ENCODE measurements around the gene FOXS1. TPM values are rescaled to one million over a fixed set of nuclear protein-coding genes. Genes with fewer than 3 reads are reported as not detected.

FOXS1 gene
- 0.57 and 0.71 TPM in 2 replicates for polyA plus RNA-seq (2013)

DNA sequence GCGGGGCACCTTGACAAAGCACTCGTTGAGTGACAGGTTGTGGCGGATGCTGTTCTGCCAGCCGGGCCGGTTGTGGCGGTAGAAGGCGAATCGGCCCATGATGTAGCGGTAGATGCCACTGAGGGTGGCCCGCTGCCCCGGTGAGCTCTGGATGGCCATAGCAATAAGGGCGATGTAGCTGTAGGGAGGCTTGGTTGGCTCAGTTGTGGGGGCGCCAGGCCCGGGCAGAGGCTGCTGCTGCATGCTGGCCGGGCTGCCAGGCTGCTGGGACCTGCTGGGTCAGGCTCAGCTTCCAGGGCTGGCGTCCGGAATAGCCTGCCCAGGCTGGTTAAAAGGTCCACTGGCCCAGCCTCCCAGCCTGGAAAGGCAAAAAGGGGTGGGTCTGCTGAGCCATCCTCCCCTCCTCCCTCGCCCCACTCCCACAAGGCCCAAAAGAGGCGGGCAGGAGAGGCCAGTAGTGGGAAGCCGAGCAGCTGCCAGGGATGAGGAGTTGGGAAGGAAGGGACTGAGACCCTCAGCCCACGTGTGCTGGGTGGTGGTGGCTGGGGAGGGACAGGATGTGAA is at the start of gene FOXS1:
TSS of gene FOXS1 (minus strand) at position 305 of the 564 bp plus-strand sequence. CDS start at position 243, 62 bp downstream.
- no peaks in the 10 kb centered on the region for H3K79me2 ChIP-seq (ENCODE audit: control insufficient read depth, insufficient read depth, low read length, poor library complexity)
- no peak within 1 kb of the TSS for H3K4me2 ChIP-seq (ENCODE audit: low read length)
- no peak within 1 kb of the TSS for H2BK5ac ChIP-seq (ENCODE audit: low read depth, low read length, poor library complexity)
- no peak within 1 kb of the TSS for H3K4me3 ChIP-seq (ENCODE audit: low read depth, low read length)
- WGBS (ENCODE audit: extremely low coverage, insufficient coverage, insufficient read length), result no CpG with 5 or more reads among the region's 21 CpGs
- no peak within 1 kb of the TSS for H3K23ac ChIP-seq (ENCODE audit: low read length)
- no peak within 1 kb of the TSS for H3K9ac ChIP-seq (ENCODE audit: low read length)
- H3K18ac ChIP-seq (ENCODE audit: low read length), result no peak within 1 kb of the TSS
- H4K8ac ChIP-seq (ENCODE audit: low read depth, low read length), result no peak within 1 kb of the TSS
- no peaks in the 10 kb centered on the region for H3K36me3 ChIP-seq (ENCODE audit: control insufficient read depth in 1 of 2, insufficient read depth in 2 of 2, low read length in 2 of 2)
- no peak within 1 kb of the TSS for H4K91ac ChIP-seq (ENCODE audit: low read depth, low read length)
- H3K79me1 ChIP-seq (ENCODE audit: low read length), result no peaks in the 10 kb centered on the region
- no peak within 1 kb of the TSS for H2BK120ac ChIP-seq (ENCODE audit: insufficient read depth, low read length, poor library complexity)
- H3K14ac ChIP-seq (ENCODE audit: low read length), result no peak within 1 kb of the TSS
- peaks cover 9 to 21% of the 10 kb centered on the region in 2 experiments for H3K4me1 ChIP-seq (ENCODE audit: control insufficient read depth in 1 of 2, insufficient read depth in 2 of 2, low read length in 2 of 2)
- no peak within 1 kb of the TSS for H2BK12ac ChIP-seq (ENCODE audit: low read length)
- no peak for DNase-seq
- H4K12ac ChIP-seq (ENCODE audit: low read depth, low read length), result no peak within 1 kb of the TSS
- peaks cover 2% of the 10 kb centered on the region for H3K9me3 ChIP-seq (ENCODE audit: insufficient read depth, low read depth, low read length)
- no peak within 1 kb of the TSS for H3K4ac ChIP-seq (ENCODE audit: low read depth, low read length)
- H3K27me3 ChIP-seq (ENCODE audit: insufficient read depth, low read length), result peaks cover 2% of the 10 kb centered on the region
- H2AFZ ChIP-seq (ENCODE audit: insufficient read depth, low read length, poor library complexity), result no peak within 1 kb of the TSS
- no peak within 1 kb of the TSS for H3K27ac ChIP-seq (ENCODE audit: low read depth, low read length)
- no peak within 1 kb of the TSS for H2AK5ac ChIP-seq (ENCODE audit: low read length)

DNA sequence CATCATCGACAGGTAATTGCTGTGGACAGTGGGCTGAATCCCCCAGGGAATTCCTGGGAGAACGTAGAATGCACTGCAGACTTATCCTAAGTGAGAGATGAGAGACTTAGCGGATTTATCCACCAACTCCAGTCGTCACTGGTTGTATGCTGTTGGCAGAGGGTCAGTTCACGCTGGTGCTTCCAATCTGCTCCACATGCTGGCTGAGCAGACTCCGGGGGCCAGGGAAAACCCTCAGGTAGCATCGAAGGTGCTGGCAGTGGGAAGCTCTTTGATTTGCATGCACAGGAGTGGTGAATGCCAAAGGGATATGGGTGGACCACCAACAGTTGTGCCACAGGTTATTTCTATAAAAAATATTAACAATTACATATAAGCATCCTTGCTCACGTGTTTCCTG is 45.2 kb upstream of the FOXS1 start:
- Histone ChIP-seq H2AK5ac (ENCODE audit: low read length) (no peak overlapping the region), H3K9me3 (ENCODE audit: insufficient read depth, low read depth, low read length) (no peaks in the 10 kb centered on the region), H3K79me1 (ENCODE audit: low read length) (no peaks in the 10 kb centered on the region), H3K14ac (ENCODE audit: low read length) (no peak overlapping the region), H2BK120ac (ENCODE audit: insufficient read depth, low read length, poor library complexity) (no peak overlapping the region), H3K4me2 (ENCODE audit: low read length) (no peak overlapping the region), H3K79me2 (ENCODE audit: control insufficient read depth, insufficient read depth, low read length, poor library complexity) (no peaks in the 10 kb centered on the region), H3K9ac (ENCODE audit: low read length) (no peak overlapping the region), H3K27ac (ENCODE audit: low read depth, low read length) (no peak overlapping the region), H3K4me3 (ENCODE audit: low read depth, low read length) (no peak overlapping the region), H3K27me3 (ENCODE audit: insufficient read depth, low read length) (no peaks in the 10 kb centered on the region), H4K8ac (ENCODE audit: low read depth, low read length) (no peak overlapping the region), H4K91ac (ENCODE audit: low read depth, low read length) (no peak overlapping the region), H2AFZ (ENCODE audit: insufficient read depth, low read length, poor library complexity) (no peak overlapping the region), H3K4me1 (ENCODE audit: control insufficient read depth in 1 of 2, insufficient read depth in 2 of 2, low read length in 2 of 2) (no peaks in the 10 kb centered on the region), H3K36me3 (ENCODE audit: control insufficient read depth in 1 of 2, insufficient read depth in 2 of 2, low read length in 2 of 2) (no peaks in the 10 kb centered on the region), H3K23ac (ENCODE audit: low read length) (no peak overlapping the region), H2BK12ac (ENCODE audit: low read length) (no peak overlapping the region), H3K18ac (ENCODE audit: low read length) (no peak overlapping the region), H2BK5ac (ENCODE audit: low read depth, low read length, poor library complexity) (no peak overlapping the region), H3K4ac (ENCODE audit: low read depth, low read length) (no peak overlapping the region), H4K12ac (ENCODE audit: low read depth, low read length) (no peak overlapping the region)
- WGBS (ENCODE audit: extremely low coverage, insufficient coverage, insufficient read length), result no CpG with 5 or more reads among the region's 8 CpGs
- no peak for DNase-seq

DNA sequence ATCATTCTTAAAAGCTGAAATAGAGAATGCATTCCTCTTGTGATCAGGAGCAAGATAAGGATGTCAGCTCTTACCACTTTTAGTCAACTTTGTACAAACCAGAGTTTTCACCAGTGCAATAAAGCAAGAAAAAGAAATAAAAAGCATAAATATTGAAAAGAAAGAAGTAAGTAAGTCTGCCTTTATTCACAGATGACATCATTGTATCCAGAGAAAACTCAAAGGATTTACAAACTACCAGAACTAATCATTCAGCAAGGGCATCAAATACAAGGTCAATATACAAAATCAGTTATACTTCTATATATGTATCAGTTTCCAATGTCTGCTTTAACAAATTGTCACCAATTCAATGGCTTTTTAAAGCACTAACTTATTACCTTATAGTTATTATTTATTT is 38.4 kb upstream of the FOXS1 start:
- no peaks in the 10 kb centered on the region for H3K79me2 ChIP-seq (ENCODE audit: control insufficient read depth, insufficient read depth, low read length, poor library complexity)
- no peaks in the 10 kb centered on the region for H3K27me3 ChIP-seq (ENCODE audit: insufficient read depth, low read length)
- no peak overlapping the region for H3K27ac ChIP-seq (ENCODE audit: low read depth, low read length)
- no peak overlapping the region for H2BK5ac ChIP-seq (ENCODE audit: low read depth, low read length, poor library complexity)
- no peaks in the 10 kb centered on the region for H3K36me3 ChIP-seq (ENCODE audit: control insufficient read depth in 1 of 2, insufficient read depth in 2 of 2, low read length in 2 of 2)
- H4K8ac ChIP-seq (ENCODE audit: low read depth, low read length), result no peak overlapping the region
- H3K4me1 ChIP-seq (ENCODE audit: control insufficient read depth in 1 of 2, insufficient read depth in 2 of 2, low read length in 2 of 2), result peaks cover 0 to 4% of the 10 kb centered on the region in 2 experiments
- H2BK120ac ChIP-seq (ENCODE audit: insufficient read depth, low read length, poor library complexity), result no peak overlapping the region
- H3K14ac ChIP-seq (ENCODE audit: low read length), result no peak overlapping the region
- peaks cover 6% of the 10 kb centered on the region for H3K79me1 ChIP-seq (ENCODE audit: low read length)
- no peak overlapping the region for H3K4me2 ChIP-seq (ENCODE audit: low read length)
- no peak overlapping the region for H2BK12ac ChIP-seq (ENCODE audit: low read length)
- DNase-seq, result peak in 1 of 2 donors; percentile 22
- H2AFZ ChIP-seq (ENCODE audit: insufficient read depth, low read length, poor library complexity), result no peak overlapping the region
- no peak overlapping the region for H4K91ac ChIP-seq (ENCODE audit: low read depth, low read length)
- H3K18ac ChIP-seq (ENCODE audit: low read length), result no peak overlapping the region
- H3K9me3 ChIP-seq (ENCODE audit: insufficient read depth, low read depth, low read length), result no peaks in the 10 kb centered on the region
- H3K4me3 ChIP-seq (ENCODE audit: low read depth, low read length), result no peak overlapping the region
- no peak overlapping the region for H3K23ac ChIP-seq (ENCODE audit: low read length)
- H3K9ac ChIP-seq (ENCODE audit: low read length), result no peak overlapping the region
- H3K4ac ChIP-seq (ENCODE audit: low read depth, low read length), result no peak overlapping the region
- no peak overlapping the region for H2AK5ac ChIP-seq (ENCODE audit: low read length)
- H4K12ac ChIP-seq (ENCODE audit: low read depth, low read length), result no peak overlapping the region

DNA sequence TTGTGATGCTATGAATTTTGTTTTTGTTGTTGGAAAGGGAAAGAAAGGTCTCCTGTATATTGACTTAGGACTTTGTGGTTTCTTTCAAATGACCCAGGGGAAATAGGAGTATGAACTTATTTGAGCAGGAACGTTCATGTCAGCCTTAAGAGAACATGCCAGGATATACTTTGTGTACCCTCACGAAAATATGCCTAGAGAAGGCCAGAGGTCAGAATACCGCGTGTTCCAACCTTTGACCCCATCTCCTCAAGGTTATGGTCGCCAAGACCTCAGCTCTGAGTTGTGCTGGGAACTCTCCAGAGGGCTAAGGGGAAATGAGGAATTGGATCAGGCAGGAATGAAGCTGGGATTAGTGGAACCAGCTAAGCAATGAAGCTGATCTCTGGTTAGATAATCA is 36.5 kb upstream of the FOXS1 start:
- no peak overlapping the region for H2BK12ac ChIP-seq (ENCODE audit: low read length)
- H3K27me3 ChIP-seq (ENCODE audit: insufficient read depth, low read length), result no peaks in the 10 kb centered on the region
- peaks cover 0 to 4% of the 10 kb centered on the region in 2 experiments for H3K4me1 ChIP-seq (ENCODE audit: control insufficient read depth in 1 of 2, insufficient read depth in 2 of 2, low read length in 2 of 2)
- H3K4me2 ChIP-seq (ENCODE audit: low read length), result no peak overlapping the region
- H4K8ac ChIP-seq (ENCODE audit: low read depth, low read length), result no peak overlapping the region
- H3K79me2 ChIP-seq (ENCODE audit: control insufficient read depth, insufficient read depth, low read length, poor library complexity), result no peaks in the 10 kb centered on the region
- H4K91ac ChIP-seq (ENCODE audit: low read depth, low read length), result no peak overlapping the region
- H4K12ac ChIP-seq (ENCODE audit: low read depth, low read length), result no peak overlapping the region
- peaks cover 6% of the 10 kb centered on the region for H3K79me1 ChIP-seq (ENCODE audit: low read length)
- no peak for DNase-seq
- H3K9ac ChIP-seq (ENCODE audit: low read length), result no peak overlapping the region
- no peak overlapping the region for H2AFZ ChIP-seq (ENCODE audit: insufficient read depth, low read length, poor library complexity)
- H3K23ac ChIP-seq (ENCODE audit: low read length), result no peak overlapping the region
- no peak overlapping the region for H3K4ac ChIP-seq (ENCODE audit: low read depth, low read length)
- H3K27ac ChIP-seq (ENCODE audit: low read depth, low read length), result no peak overlapping the region
- no peaks in the 10 kb centered on the region for H3K36me3 ChIP-seq (ENCODE audit: control insufficient read depth in 1 of 2, insufficient read depth in 2 of 2, low read length in 2 of 2)
- no peak overlapping the region for H3K18ac ChIP-seq (ENCODE audit: low read length)
- no peak overlapping the region for H2BK5ac ChIP-seq (ENCODE audit: low read depth, low read length, poor library complexity)
- H3K9me3 ChIP-seq (ENCODE audit: insufficient read depth, low read depth, low read length), result no peaks in the 10 kb centered on the region
- H3K14ac ChIP-seq (ENCODE audit: low read length), result no peak overlapping the region
- no peak overlapping the region for H3K4me3 ChIP-seq (ENCODE audit: low read depth, low read length)
- WGBS (ENCODE audit: extremely low coverage, insufficient coverage, insufficient read length), result no CpG with 5 or more reads among the region's 5 CpGs
- H2BK120ac ChIP-seq (ENCODE audit: insufficient read depth, low read length, poor library complexity), result no peak overlapping the region
- H2AK5ac ChIP-seq (ENCODE audit: low read length), result no peak overlapping the region
